Ovary (tissue), 9 donors: ENCODE data around the gene TCHP. TPM values are rescaled to one million over a fixed set of nuclear protein-coding genes. Genes with fewer than 3 reads are reported as not detected.

Source experiments
- DNase-seq, 5 donors: peaks; one replicate each; pipeline ENCODE4 v3.0.0-alpha.2; 2019 to 2020
- H3K27ac ChIP-seq, 2 donors: fragments of 200-600 bp; one replicate each; pipeline versions ENCODE4 v1.5.1 to v1.8.0; 2019 to 2022
- H3K27me3 ChIP-seq: fragments of 200-600 bp; one replicate; pipeline ENCODE4 v1.8.0; 2022
- H3K36me3 ChIP-seq: fragments of 200-600 bp; sonication (generic); one replicate; pipeline ENCODE4 v1.5.1; 2019
- H3K4me1 ChIP-seq: one replicate; pipeline ENCODE4 v1.8.1; 2013; ENCODE audit warnings: mild to moderate bottlenecking, moderate library complexity; ENCODE audit not compliant: insufficient read depth
- H3K4me3 ChIP-seq: fragments of 200-600 bp; sonication (generic); one replicate; pipeline ENCODE4 v1.5.1; 2017
- H3K9me3 ChIP-seq, 2 donors: fragments of 200-600 bp in 1 of 2; sonication (generic) in 1 of 2; one replicate each; pipeline versions ENCODE4 v1.5.1 to v1.8.1; 2013 to 2019; ENCODE audit warnings: mild to moderate bottlenecking in 1 of 2, moderate library complexity in 1 of 2
- CTCF ChIP-seq, 3 donors: fragments of 450-650 bp in 2 of 3; fragments of 200-600 bp in 1 of 3; IDR thresholded peaks; one replicate each; pipeline versions ENCODE4 v1.5.1 to v1.8.0; 2016 to 2022; ENCODE audit warnings: antibody characterized with exemption in 3 of 3, mild to moderate bottlenecking in 1 of 3
- EP300 ChIP-seq: sonication (generic); formaldehyde crosslinking; IDR thresholded peaks from one replicate; pipeline ENCODE4 v1.6.1; 2017; ENCODE audit warnings: antibody characterized with exemption
- POLR2A ChIP-seq: fragments of 450-650 bp; IDR thresholded peaks from one replicate; pipeline ENCODE4 v1.6.1; 2017; ENCODE audit warnings: antibody characterized with exemption, mild to moderate bottlenecking, moderate library complexity
- WGBS, 3 donors: extraction: QIAGEN DNeasy Blood & Tissue Kit in 1 of 3; methylation state at CpG; one replicate each; pipeline versions ENCODE4 v1.1.5 to v1.1.7; 2013 to 2017; 5-methylcytosine and 5-hydroxymethylcytosine counted together
- intact Hi-C, 4 donors: fragments of 100-400 bp; cut with DNase I; formaldehyde crosslinking; loops; one replicate each; pipeline versions ENCODE4 v1.11.0 to v1.15.1; 2022 to 2023
- polyA plus RNA-seq, 2 donors: library from polyadenylated mRNA; stranded (reverse); fragments of 200-250 nt in 1 of 2; fragments of 350-450 nt in 1 of 2; fragmentation: Illumina TruSeq in 1 of 2; extraction: RNeasy Lipid Tissue Mini Kit (QIAGEN cat#74804) in 1 of 2; gene quantifications; one replicate each; pipeline ENCODE4 v1.2.3, GENCODE V29; 2013 to 2014
- total RNA-seq, 7 donors: library from RNA; depleted of rRNA in 2 of 7; stranded (reverse); fragments of >200 nt in 2 of 7; fragmentation: NEBNext Ultra II Directional in 3 of 7; extraction: Animal tissue kit (Norgen Biotek cat#: 25700) in 3 of 7; gene quantifications; one replicate each; pipeline versions ENCODE4 v1.1.0 to v1.2.4, GENCODE V29; 2016 to 2023
- donor health status: DM: no; HTN: no; CAD: no; lungs with moderate emphysema.
- donor health status: DM: no; HTN: no; CAD: no.
- donor health status: Bipolar disorder and iron deficiency.
- donor health status: DM: yes; HTN: yes; CAD: no.
- donor health status: DM: no; HTN: no; CAD: no.
- donor health status: DM: yes; HTN: yes; CAD: no.

The TCHP gene
- total and polyA plus RNA-seq, 9 donors: 11.2 to 21.6 (median 18.8) TPM

- peaks cover 19% of the 10 kb centered on the region for H3K4me1 ChIP-seq
- no peaks in the 10 kb centered on the region for H3K9me3 ChIP-seq
- 36 to 43% (median 37%) methylated on average over 7 of the region's 7 CpGs for WGBS, 3 donors
- TF ChIP-seq CTCF (IDR thresholded peaks at IDR 0.05) (no peak), POLR2A (no peak), EP300 (no peak)
- no peaks in the 10 kb centered on the region for H3K27me3 ChIP-seq
- intact Hi-C loops: no loop called here
- H3K36me3 ChIP-seq: no peaks in the 10 kb centered on the region
- H3K4me3 ChIP-seq: no peak overlapping the region
- H3K27ac ChIP-seq: peak overlapping the region; percentile 28 to 47
- peak; percentile 33 to 60 (median 42) for DNase-seq
Observed at GRCh38 chr12:109951751-109952150, 51.7 kb downstream of the TCHP start.

GRCh38 chr12:109952160-109952858, 52.2 kb downstream of the TCHP start:
- TF ChIP-seq EP300: no peak
- no peak for TF ChIP-seq POLR2A
- no peak for TF ChIP-seq CTCF (IDR thresholded peaks at IDR 0.05)
- no peaks in the 10 kb centered on the region for H3K36me3 ChIP-seq
- peak overlapping the region; percentile 28 to 47 for H3K27ac ChIP-seq
- peaks cover 14% of the 10 kb centered on the region for H3K4me1 ChIP-seq
- DNase-seq: no peak
- no peaks in the 10 kb centered on the region for H3K27me3 ChIP-seq
- intact Hi-C loops: no loop called here
- H3K4me3 ChIP-seq: no peak overlapping the region
- H3K9me3 ChIP-seq: no peaks in the 10 kb centered on the region
- WGBS, 3 donors: 86 to 90% (median 88%) methylated on average over 11 of the region's 11 CpGs

- intact Hi-C loops: no loop called here
- Histone ChIP-seq H3K27me3 (no peaks in the 10 kb centered on the region), H3K36me3 (no peaks in the 10 kb centered on the region), H3K27ac (no peak overlapping the region), H3K9me3 (no peaks in the 10 kb centered on the region), H3K4me3 (no peak overlapping the region), H3K4me1 (peaks cover 12% of the 10 kb centered on the region)
- 89 to 94% (median 91%) methylated on average over 8 of the region's 8 CpGs for WGBS, 3 donors
- no peak for DNase-seq
- no peak for TF ChIP-seq POLR2A
- TF ChIP-seq CTCF (IDR thresholded peaks at IDR 0.05): no peak
- TF ChIP-seq EP300: no peak
Observed at GRCh38 chr12:109952873-109953272, 52.8 kb downstream of the TCHP start.

- no peak for DNase-seq
- WGBS, 3 donors: 89 to 92% (median 91%) methylated on average over 5 of the region's 5 CpGs
- Histone ChIP-seq H3K4me1 (peaks cover 8% of the 10 kb centered on the region), H3K27me3 (no peaks in the 10 kb centered on the region), H3K9me3 (no peaks in the 10 kb centered on the region), H3K27ac (no peak overlapping the region), H3K4me3 (no peak overlapping the region), H3K36me3 (no peaks in the 10 kb centered on the region)
- intact Hi-C loops: no loop called here
- TF ChIP-seq EP300 (no peak), POLR2A (no peak), CTCF (IDR thresholded peaks at IDR 0.05) (no peak)
Observed at GRCh38 chr12:109953656-109954055, 53.6 kb downstream of the TCHP start.
